Measurements from ENCODE around the gene KASH5. TPM values are rescaled to one million over a fixed set of nuclear protein-coding genes. Genes with fewer than 3 reads are reported as not detected.

KASH5 gene
- total and polyA plus RNA-seq, 2 of the 4 experiments (the other 2 are of a cell fraction): not detected

- Histone ChIP-seq H3K9me3 (ENCODE audit: control insufficient read depth, insufficient read depth, low read length) (no peaks in the 10 kb centered on the region), H2BK120ac (ENCODE audit: low read depth, low read length) (no peak overlapping the region), H2BK20ac (ENCODE audit: low read depth, low read length) (no peak overlapping the region), H2AK9ac (replicated peaks; ENCODE audit: low read depth, low read length, poor library complexity) (peak overlapping the region; percentile 85), H3K23ac (ENCODE audit: low read depth, low read length) (no peak overlapping the region; the same call in 1 of the 2 replicates), H3K79me1 (ENCODE audit: low read depth in 1 of 2, low read length in 2 of 2) (peaks cover 0 to under 1% of the 10 kb centered on the region in 2 experiments; a peak in 2 of 4 replicates), H3K36me3 (ENCODE audit: control insufficient read depth, insufficient read depth, low read length) (peaks cover 4% of the 10 kb centered on the region; the same call in 1 of the 2 replicates), H3K9ac (ENCODE audit: low read depth, low read length) (peak overlapping the region; percentile 45), H3K4me2 (ENCODE audit: low read depth, low read length) (peak overlapping the region; percentile 82), H3K9me1 (ENCODE audit: insufficient read depth, low read length) (peaks cover 3% of the 10 kb centered on the region; the same call in 1 of the 2 replicates), H3K4ac (ENCODE audit: low read depth, low read length) (no peak overlapping the region), H3K4me3 (ENCODE audit: insufficient read depth, low read depth, low read length) (peak overlapping the region; percentile 53), H2BK5ac (ENCODE audit: low read depth, low read length, poor library complexity, severe bottlenecking) (no peak overlapping the region), H4K5ac (ENCODE audit: low read depth, low read length) (no peak overlapping the region), H3K14ac (replicated peaks; ENCODE audit: low read depth, low read length) (no peak overlapping the region), H4K8ac (ENCODE audit: low read depth in 2 of 2, low read length in 2 of 2) (peak overlapping the region in 1 of 2 experiments; percentile 54; a peak in 1 of 4 replicates), H3K27ac (ENCODE audit: insufficient read depth, low read length) (no peak overlapping the region; the same call in 1 of the 2 replicates), H3K56ac (ENCODE audit: extremely low read depth, insufficient read depth, low read length) (0 out of 2 replicates have a peak overlapping the region, but pooled peaks have one; percentile 10), H2AFZ (replicated peaks; ENCODE audit: low read length, poor library complexity) (peak overlapping the region; percentile 100), H3K4me1 (ENCODE audit: control insufficient read depth, insufficient read depth, low read length) (no peaks in the 10 kb centered on the region), H2BK15ac (ENCODE audit: low read depth, low read length) (no peak overlapping the region), H3K27me3 (ENCODE audit: control insufficient read depth, insufficient read depth, low read length) (peaks cover 44% of the 10 kb centered on the region), H2AK5ac (ENCODE audit: low read depth, low read length) (no peak overlapping the region), H4K91ac (ENCODE audit: insufficient read depth, low read depth, low read length) (no peak overlapping the region; the same call in 1 of the 2 replicates), H4K20me1 (ENCODE audit: insufficient read depth, low read length) (peaks cover 3% of the 10 kb centered on the region; the same call in 1 of the 2 replicates), H3K18ac (ENCODE audit: low read depth, low read length) (no peak overlapping the region)
- ATAC-seq (ENCODE audit: low read depth) (peak; percentile 79), DNase-seq (peak; percentile 73)
- ChIA-PET CTCF (interaction anchor here (0.6 kb wide), 1 partner anchor 178 kb away, joined by 3 read pairs; no protein-coding TSS in a partner anchor), POLR2A (ENCODE audit: unreplicated experiment) (no interaction called here)
- WGBS, 2 experiments (ENCODE audit: extremely low coverage in 2 of 2, insufficient read length in 1 of 2): 0% methylated on average over 5 of the region's 43 CpGs; no CpG with 5 or more reads in 1 of the 2 experiments
- dilution Hi-C loops (cut with HindIII; ENCODE audit: low sequenced_read_pairs, unreplicated experiment): no loop called here
- intact Hi-C loops (cut with micrococcal nuclease): loop anchor here (1.0 kb wide), 4 partner anchors 51 to 217 kb away; partner anchors contain the start of gene DKKL1
- no TSS peak for BruUV-seq (replicated peaks)
- in situ Hi-C loops (cut with MboI; ENCODE audit: low sequenced_read_pairs): loop anchor here (10.0 kb wide), 1 partner anchor 48 kb away; no protein-coding TSS in a partner anchor
- TF ChIP-seq NFE2L2 (IDR thresholded peaks at IDR 0.05; ENCODE audit: low read depth, low read length) (no peak), POLR2A (IDR thresholded peaks at IDR 0.05; ENCODE audit: low read depth, low read length) (no peak), MXI1 (IDR thresholded peaks at IDR 0.05; ENCODE audit: borderline replicate concordance, low read depth, low read length) (no peak)
Measured at GRCh38 chr19:49442771-49443365, 54.8 kb downstream of the KASH5 start.

Data from IMR-90 (cell line).